Heart left ventricle (tissue), 13 donors: Measurements from ENCODE around the gene PHF3.

Experiments
- CTCF ChIP-seq, 12 donors: fragments of 200-600 bp; sonication (generic) in 4 of 12; IDR thresholded peaks; one replicate each; pipeline versions ENCODE4 v1.5.0 to v1.8.0; 2018 to 2022; ENCODE audit warnings: antibody characterized with exemption in 12 of 12, mild to moderate bottlenecking in 5 of 12
- POLR2A ChIP-seq, 2 donors: fragments of 450-650 bp; IDR thresholded peaks; one replicate each; pipeline ENCODE4 v1.6.1; 2017; ENCODE audit warnings: antibody characterized with exemption in 2 of 2, mild to moderate bottlenecking in 2 of 2, moderate library complexity in 2 of 2
- donor health status: ischemic (EF 13 %, LVEDD 7.1; RV severe dilation, severe dysfunction).
- donor health status: DM: no; HTN: yes; CAD: no.
- donor health status: DM: no; HTN: no; CAD: no.
- donor health status: ischemic (EF 25% LVEDD 6.9; RV normal size, moderate dysfunction).
- donor health status: ischemic (EF 25% LVEDD 5.7; RV mildly dilated, moderate dysfunction).
- donor health status: ischemic (EF 35%, LVEDD 5.7; RV mildly dilated, moderate dysfunction).
- donor health status: nonischemic (EF 11% LVEDD 7.7; RV severe dilation, severe dysfunction).
- donor health status: DM: yes; HTN: yes; CAD: no.
- donor health status: PGD.
- donor health status: ischemic (EF 29% LVEDD 5.4; RV normal size, mild dysfunction).
- donor health status: nonischemic (EF 23%, LVEDD 6.1; RV moderate dilation, normal function).

- no peak for TF ChIP-seq POLR2A (IDR thresholded peaks at IDR 0.05)
- TF ChIP-seq CTCF (IDR thresholded peaks at IDR 0.05), result no peak
Measured at GRCh38 chr6:63599243-63599642, 36.4 kb upstream of the PHF3 start.
